ENCODE data around the gene CNTN4. TPM values are rescaled to one million over a fixed set of nuclear protein-coding genes. Genes with fewer than 3 reads are reported as not detected.

Gene CNTN4
- total and polyA plus RNA-seq, 9 donors: 0.35 to 16.7 (median 3.0) TPM

DNA sequence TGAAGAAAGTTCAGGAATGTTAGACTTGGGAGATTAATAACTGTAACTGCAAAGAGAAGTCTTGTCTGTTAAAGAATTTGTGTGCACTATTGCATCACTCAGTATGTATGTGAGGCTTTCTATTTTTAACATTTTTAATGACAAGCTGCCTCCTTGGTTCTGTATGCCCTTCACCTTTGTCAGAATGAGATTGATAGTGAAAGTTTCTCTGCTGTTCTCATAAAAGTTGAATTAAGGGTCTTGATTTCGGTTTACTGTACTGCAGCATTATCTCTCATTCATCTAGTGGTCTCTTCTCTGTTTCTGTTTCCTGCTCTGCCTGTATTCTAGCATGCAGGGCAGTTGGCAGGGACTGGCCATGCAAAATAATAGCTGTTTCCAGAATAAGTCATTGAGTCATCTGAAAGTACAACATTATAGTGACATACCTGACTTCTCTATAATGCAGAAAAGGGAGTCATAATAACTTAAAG, 556.6 kb downstream of the CNTN4 start:
- H3K27me3 ChIP-seq: no peaks in the 10 kb centered on the region
- DNase-seq: no peak
- H3K4me3 ChIP-seq: no peak overlapping the region
- H3K9me3 ChIP-seq: no peaks in the 10 kb centered on the region
- no peaks in the 10 kb centered on the region for H3K4me1 ChIP-seq (ENCODE audit: insufficient read depth)
- H3K27ac ChIP-seq: no peak overlapping the region
- 64 to 71% (median 70%) methylated on average over 1 of the region's 1 CpG for WGBS, 3 donors
- intact Hi-C loops (cut with DNase I): no loop called here
- TF ChIP-seq EP300 (IDR thresholded peaks at IDR 0.05): no peak
- TF ChIP-seq, protein P1, sequence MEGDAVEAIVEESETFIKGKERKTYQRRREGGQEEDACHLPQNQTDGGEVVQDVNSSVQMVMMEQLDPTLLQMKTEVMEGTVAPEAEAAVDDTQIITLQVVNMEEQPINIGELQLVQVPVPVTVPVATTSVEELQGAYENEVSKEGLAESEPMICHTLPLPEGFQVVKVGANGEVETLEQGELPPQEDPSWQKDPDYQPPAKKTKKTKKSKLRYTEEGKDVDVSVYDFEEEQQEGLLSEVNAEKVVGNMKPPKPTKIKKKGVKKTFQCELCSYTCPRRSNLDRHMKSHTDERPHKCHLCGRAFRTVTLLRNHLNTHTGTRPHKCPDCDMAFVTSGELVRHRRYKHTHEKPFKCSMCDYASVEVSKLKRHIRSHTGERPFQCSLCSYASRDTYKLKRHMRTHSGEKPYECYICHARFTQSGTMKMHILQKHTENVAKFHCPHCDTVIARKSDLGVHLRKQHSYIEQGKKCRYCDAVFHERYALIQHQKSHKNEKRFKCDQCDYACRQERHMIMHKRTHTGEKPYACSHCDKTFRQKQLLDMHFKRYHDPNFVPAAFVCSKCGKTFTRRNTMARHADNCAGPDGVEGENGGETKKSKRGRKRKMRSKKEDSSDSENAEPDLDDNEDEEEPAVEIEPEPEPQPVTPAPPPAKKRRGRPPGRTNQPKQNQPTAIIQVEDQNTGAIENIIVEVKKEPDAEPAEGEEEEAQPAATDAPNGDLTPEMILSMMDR (IDR thresholded peaks at IDR 0.05): no peak
- TF ChIP-seq POLR2A (IDR thresholded peaks at IDR 0.05): no peak
- no peaks in the 10 kb centered on the region for H3K36me3 ChIP-seq

DNA sequence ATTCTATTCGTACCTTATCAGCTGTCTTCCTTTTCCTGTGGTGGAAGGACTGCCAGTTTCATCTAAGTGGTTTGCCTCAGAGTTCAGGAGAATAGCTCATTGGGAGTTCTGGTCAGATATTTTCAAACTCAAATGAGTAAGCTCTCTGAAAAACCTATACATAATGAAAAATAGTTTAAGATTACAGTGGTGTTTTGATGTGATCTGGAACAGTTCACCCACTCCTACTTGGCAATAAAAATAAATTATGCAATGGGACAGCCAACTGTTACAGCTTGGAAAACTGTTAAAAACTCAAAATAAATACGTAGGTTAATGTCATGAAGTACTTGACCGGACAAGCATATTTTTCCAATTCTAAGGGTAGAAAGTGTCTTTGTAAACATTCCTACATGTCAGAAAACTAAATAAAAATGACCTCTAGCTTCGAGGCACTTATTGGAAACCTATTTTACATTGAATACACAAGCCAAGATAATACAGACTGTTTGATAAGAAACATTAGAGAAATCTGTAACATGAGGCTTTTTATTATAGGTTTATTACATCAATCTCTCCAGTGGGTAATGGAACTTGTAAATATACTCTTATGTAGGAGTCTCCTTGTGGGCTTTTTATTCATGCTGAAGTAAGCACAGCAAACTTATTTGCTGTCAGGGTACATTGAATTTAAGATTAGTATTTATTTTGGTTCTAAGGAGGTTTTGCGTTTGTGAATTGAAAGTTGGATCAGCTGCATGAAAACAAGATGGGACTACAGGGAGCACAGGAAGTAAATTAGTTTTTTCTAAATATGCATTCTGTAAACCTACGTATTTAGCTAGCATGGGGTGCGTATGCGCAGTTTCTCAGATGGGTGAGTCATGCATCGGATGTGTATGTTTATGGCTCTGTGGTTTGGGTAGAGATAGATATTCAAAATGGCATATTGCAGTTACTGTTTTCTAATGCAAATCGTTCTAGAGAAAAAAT, 558.4 kb downstream of the CNTN4 start:
- no peak overlapping the region for H3K4me3 ChIP-seq
- H3K27me3 ChIP-seq: no peaks in the 10 kb centered on the region
- intact Hi-C loops (cut with DNase I): no loop called here
- H3K4me1 ChIP-seq (ENCODE audit: insufficient read depth): no peaks in the 10 kb centered on the region
- no peaks in the 10 kb centered on the region for H3K9me3 ChIP-seq
- H3K36me3 ChIP-seq: no peaks in the 10 kb centered on the region
- WGBS, 3 donors: 27 to 30% (median 28%) methylated on average over 10 of the region's 10 CpGs
- no peak for DNase-seq
- TF ChIP-seq EP300 (IDR thresholded peaks at IDR 0.05): no peak
- TF ChIP-seq, protein P1 (IDR thresholded peaks at IDR 0.05): no peak
- TF ChIP-seq POLR2A (IDR thresholded peaks at IDR 0.05): no peak
- H3K27ac ChIP-seq: no peak overlapping the region

DNA sequence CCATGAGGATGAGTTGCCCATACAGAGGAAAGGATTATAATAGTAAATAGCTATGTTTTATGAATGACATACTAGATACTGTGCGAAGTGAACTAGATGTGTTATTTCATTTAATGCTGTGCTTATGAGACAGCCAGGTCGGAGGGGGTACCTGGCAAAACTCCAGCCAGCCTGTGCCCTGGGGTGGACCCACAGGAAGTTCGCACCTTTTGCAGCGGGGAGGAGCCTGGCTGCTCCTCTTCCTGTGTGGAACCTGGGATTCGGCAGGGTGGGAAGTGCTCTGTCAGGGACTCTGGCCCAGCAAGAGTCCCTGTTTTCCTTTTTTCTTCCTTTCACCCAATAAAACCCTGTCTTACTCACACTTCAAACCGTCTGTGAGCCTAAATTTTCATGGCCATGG, 559.3 kb downstream of the CNTN4 start:
- DNase-seq: no peak
- no peak overlapping the region for H3K27ac ChIP-seq
- TF ChIP-seq, protein P1 (IDR thresholded peaks at IDR 0.05): no peak
- TF ChIP-seq POLR2A (IDR thresholded peaks at IDR 0.05) (no peak), EP300 (IDR thresholded peaks at IDR 0.05) (no peak)
- WGBS, 3 donors: 90 to 94% (median 91%) methylated on average over 6 of the region's 6 CpGs
- intact Hi-C loops (cut with DNase I): no loop called here
- no peak overlapping the region for H3K4me3 ChIP-seq
- H3K36me3 ChIP-seq: no peaks in the 10 kb centered on the region
- H3K27me3 ChIP-seq: no peaks in the 10 kb centered on the region
- no peaks in the 10 kb centered on the region for H3K4me1 ChIP-seq (ENCODE audit: insufficient read depth)
- no peaks in the 10 kb centered on the region for H3K9me3 ChIP-seq

DNA sequence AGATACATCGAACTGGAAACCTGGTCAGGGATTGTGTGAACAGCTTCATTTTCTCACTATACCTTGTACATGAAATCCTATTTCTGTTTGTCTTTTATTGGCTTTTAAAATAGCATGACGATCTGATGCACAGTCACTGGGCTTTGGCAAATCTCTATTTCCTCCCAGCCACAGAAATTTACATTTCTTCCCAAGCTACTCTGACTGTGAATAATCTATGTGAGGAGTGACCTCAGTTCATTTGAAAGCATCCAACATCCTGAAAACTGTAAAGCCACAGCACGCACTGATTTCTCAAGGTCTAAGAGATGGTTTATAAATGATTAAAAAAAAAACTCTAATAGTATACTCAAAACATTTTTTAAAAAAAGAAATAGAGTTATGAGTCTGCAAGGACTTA, 561.2 kb downstream of the CNTN4 start:
- no peak overlapping the region for H3K4me3 ChIP-seq
- no peak overlapping the region for H3K27ac ChIP-seq
- no peaks in the 10 kb centered on the region for H3K27me3 ChIP-seq
- WGBS, 3 donors: 16 to 21% (median 20%) methylated on average over 3 of the region's 3 CpGs
- H3K9me3 ChIP-seq: no peaks in the 10 kb centered on the region
- DNase-seq: no peak
- TF ChIP-seq, protein P1 (IDR thresholded peaks at IDR 0.05): no peak
- TF ChIP-seq EP300 (IDR thresholded peaks at IDR 0.05) (no peak), POLR2A (IDR thresholded peaks at IDR 0.05) (no peak)
- no peaks in the 10 kb centered on the region for H3K4me1 ChIP-seq (ENCODE audit: insufficient read depth)
- H3K36me3 ChIP-seq: no peaks in the 10 kb centered on the region
- intact Hi-C loops (cut with DNase I): no loop called here

Data from ovary (tissue), 9 donors.